ENCODE results near the gene CCDC102A.

DNA sequence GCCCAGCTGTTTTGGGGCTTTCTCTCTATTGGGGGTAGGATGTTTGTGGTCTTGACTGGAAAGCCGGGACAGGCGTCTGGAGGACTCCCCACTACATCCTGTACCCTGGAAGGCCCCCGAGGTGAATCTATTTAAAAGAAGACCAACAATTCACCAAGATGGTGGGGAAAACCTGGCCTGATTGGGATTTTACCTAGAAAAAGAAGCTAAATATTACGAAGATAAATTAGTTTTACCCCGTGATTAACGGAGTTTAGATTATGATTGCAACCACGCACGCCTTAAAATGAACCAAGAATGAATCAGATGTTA, 779 bp upstream of the CCDC102A start:
- TF ChIP-seq YY1 (IDR thresholded peaks at IDR 0.05; ENCODE audit: low read depth) (no peak), CEBPB (IDR thresholded peaks at IDR 0.05) (no peak), RAD21 (IDR thresholded peaks at IDR 0.05; ENCODE audit: low read depth) (no peak), FOXM1 (IDR thresholded peaks at IDR 0.05; ENCODE audit: borderline replicate concordance, low read depth) (no peak), EGR1 (IDR thresholded peaks at IDR 0.05) (no peak), EP300 (IDR thresholded peaks at IDR 0.05; ENCODE audit: borderline replicate concordance) (no peak)
- TF ChIP-seq, protein P1, sequence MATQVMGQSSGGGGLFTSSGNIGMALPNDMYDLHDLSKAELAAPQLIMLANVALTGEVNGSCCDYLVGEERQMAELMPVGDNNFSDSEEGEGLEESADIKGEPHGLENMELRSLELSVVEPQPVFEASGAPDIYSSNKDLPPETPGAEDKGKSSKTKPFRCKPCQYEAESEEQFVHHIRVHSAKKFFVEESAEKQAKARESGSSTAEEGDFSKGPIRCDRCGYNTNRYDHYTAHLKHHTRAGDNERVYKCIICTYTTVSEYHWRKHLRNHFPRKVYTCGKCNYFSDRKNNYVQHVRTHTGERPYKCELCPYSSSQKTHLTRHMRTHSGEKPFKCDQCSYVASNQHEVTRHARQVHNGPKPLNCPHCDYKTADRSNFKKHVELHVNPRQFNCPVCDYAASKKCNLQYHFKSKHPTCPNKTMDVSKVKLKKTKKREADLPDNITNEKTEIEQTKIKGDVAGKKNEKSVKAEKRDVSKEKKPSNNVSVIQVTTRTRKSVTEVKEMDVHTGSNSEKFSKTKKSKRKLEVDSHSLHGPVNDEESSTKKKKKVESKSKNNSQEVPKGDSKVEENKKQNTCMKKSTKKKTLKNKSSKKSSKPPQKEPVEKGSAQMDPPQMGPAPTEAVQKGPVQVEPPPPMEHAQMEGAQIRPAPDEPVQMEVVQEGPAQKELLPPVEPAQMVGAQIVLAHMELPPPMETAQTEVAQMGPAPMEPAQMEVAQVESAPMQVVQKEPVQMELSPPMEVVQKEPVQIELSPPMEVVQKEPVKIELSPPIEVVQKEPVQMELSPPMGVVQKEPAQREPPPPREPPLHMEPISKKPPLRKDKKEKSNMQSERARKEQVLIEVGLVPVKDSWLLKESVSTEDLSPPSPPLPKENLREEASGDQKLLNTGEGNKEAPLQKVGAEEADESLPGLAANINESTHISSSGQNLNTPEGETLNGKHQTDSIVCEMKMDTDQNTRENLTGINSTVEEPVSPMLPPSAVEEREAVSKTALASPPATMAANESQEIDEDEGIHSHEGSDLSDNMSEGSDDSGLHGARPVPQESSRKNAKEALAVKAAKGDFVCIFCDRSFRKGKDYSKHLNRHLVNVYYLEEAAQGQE (IDR thresholded peaks at IDR 0.05; ENCODE audit: low read depth): no peak
